GM21390 (cell line): ENCODE data around the gene ELOA.
"Not testable (repeated sequence)": the region's sequence is repeated elsewhere in the genome, so short reads cannot be mapped to it uniquely, and the experiment has no call there.

Experiments used
- ATAC-seq: cut with Tn5 transposase; IDR thresholded peaks from one replicate; pipeline ENCODE4 v1.9.1; 2021; ENCODE audit not compliant: unreplicated experiment

Gene ELOA

DNA sequence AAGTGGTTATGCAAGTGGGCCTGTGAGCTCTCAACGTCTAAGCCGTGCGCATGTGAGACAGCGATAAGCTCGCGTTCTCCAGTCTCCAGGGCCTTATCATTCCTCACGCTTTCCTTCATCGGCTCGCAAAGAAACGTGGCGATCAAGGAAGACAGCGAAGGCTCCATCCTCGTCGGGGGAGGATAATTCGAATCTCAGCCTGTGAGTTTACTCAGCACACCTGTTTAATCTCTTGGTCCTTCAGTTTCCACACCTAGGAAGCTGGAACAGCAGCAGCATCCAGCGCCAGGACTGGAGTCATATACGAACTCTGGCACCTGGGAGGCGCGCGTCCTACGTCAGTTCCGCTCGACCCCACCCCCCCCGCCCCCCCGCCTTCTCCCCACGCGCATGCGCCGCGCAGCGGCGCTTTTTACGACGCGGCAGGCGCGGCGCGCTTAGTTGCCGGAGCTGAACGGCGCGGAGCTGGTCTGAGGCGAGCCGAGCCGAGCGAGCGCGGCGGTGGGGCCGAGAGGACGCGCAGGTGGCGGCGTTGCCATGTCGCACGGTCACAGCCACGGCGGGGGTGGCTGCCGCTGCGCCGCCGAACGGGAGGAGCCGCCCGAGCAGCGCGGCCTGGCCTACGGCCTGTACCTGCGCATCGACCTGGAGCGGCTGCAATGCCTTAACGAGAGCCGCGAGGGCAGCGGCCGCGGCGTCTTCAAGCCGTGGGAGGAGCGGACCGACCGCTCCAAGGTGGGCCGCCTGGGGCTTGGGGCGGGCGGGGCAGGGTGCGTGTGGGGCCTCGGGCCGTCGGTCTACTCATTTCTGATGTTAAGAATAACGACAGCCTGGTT is 34.9 kb downstream of the ELOA start, which contains the start of gene PITHD1:
PITHD1 (plus strand) TSS at position 440 of the 836 bp plus-strand sequence; CDS start at position 538, 98 bp downstream.
- ATAC-seq: peak; percentile 71

GRCh38 chr1:23779826-23780371 is 36.6 kb downstream of the ELOA start:
- ATAC-seq: no peak

DNA sequence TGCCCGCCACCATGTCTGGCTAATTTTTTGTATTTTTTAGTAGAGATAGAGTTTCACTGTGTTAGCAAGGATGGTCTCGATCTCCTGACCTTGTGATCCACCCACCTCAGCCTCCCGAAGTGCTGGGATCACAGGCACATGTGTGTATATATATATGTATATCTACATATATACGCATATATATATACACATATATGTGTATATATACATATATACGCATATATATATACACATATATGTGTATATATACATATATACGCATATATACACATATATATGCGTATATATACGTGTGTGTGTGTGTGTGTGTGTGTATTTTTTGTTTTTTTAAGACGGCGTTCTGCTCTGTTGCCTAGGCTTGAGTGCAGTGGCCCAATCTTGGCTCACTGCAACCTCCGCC is 39.9 kb downstream of the ELOA start:
- ATAC-seq: not testable (repeated sequence)

GRCh38 chr1:23784846-23785245 is 41.6 kb downstream of the ELOA start:
- ATAC-seq: no peak

DNA sequence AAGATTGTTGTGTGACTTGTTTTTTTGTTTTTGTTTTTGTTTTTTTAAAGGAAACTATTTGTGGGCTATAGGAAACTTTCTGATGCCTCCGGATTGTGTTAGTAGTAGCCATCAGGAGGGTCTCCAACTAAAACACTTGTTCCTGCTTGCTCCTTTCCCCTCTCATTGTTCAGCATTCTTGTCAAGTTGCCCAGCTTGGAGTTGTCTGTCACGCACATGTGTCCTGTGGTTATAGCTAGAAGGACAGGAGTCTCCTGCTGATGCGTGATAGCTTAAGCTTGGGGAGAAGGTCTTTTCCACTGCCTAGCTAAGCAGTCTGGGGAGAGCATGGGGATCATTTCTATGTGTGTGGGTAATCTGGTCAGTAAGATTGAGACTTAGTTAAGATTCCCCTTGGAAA is 44.4 kb downstream of the ELOA start:
- ATAC-seq: no peak

DNA sequence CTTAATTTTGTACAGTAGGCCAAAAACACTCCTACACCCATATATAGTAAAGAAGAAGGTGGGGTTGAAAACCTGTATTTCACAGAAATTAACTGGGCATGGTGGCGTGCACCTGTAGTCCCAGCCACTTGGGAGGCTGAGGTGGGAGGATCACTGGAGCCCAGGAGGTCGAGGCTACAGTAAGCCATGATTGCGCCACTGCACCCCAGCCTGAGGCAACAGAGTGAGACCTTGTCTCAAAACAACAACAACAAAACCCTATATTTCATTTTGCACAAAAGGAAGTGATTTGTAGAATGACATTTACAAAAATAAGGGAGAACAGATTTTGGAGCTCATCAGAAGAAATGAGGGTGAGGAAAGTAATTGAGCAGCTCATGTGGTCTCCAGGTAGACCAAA is 45.4 kb downstream of the ELOA start:
- ATAC-seq: no peak

- peak; percentile 87 for ATAC-seq
These were observed 47.6 kb downstream of the ELOA start, which contains the start of gene LYPLA2 for GRCh38 chr1:23790696-23791515. LYPLA2 (plus strand) TSS chr1:23791145; CDS start chr1:23792683, 1,538 bp downstream.

- ATAC-seq: no peak
These were observed 48.3 kb downstream of the ELOA start for GRCh38 chr1:23791516-23792047.

DNA sequence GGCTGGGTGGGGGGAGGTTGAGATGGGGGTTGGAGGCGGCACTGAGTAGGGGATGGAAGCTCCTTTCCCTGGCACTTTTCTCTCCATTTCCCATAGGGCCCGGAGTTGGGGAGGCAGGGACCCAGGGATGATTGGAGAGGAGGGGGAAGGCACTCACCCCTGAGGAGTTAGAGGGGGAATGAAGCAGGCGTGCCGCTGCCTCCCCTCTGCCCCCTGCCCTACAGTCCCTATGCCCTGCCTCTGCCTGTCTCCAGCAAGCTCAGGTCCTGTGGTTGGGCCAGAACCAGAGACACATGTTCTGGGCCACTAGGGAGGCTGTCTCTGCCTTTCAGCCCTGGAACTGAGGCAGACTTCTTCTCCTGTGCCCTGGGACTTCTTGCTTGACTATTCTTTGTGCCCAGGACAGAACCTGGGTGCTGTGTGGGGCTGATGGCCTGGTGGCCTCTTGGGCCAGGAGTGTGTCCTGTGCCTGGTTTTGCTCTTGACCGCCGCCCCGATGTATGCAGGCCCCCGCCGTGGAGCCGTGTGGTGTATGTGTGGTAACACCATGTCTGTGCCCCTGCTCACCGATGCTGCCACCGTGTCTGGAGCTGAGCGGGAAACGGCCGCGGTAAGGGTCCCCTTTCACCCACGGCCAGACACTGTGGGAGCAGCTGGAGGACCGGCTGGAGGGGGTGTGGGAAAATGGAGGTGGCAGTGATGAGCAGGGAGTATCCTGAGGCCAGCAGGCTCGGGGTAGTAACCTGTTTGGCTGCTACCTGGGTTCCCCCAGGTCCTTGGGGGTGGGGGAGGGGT is 49.1 kb downstream of the ELOA start:
- ATAC-seq: no peak

- ATAC-seq: no peak
These were observed 49.9 kb downstream of the ELOA start for GRCh38 chr1:23793018-23793781.

DNA sequence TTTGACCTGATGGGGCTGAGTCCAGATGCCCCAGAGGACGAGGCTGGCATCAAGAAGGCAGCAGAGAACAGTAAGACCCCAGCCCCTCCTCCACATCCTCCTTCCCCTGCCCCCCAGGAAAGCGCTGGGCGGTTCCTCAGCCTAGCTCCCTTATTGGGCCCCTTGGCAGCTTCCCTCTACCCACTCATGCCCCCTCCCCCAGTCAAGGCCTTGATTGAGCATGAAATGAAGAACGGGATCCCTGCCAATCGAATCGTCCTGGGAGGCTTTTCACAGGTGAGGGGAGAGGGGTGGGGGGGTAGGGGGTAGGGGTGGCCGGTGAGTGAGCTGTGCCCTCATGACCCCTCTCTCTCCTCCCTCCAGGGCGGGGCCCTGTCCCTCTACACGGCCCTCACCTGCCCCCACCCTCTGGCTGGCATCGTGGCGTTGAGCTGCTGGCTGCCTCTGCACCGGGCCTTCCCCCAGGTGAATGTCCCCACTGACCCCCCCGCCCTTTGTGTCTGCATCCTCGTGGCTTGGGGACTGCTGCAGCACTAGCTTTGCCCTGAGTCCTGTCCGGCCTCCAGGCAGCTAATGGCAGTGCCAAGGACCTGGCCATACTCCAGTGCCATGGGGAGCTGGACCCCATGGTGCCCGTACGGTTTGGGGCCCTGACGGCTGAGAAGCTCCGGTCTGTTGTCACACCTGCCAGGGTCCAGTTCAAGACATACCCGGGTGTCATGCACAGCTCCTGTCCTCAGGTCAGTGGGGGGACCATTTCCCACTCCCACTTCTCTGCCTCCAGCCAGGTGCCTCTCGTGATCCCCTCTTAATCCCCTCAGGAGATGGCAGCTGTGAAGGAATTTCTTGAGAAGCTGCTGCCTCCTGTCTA is 50.8 kb downstream of the ELOA start:
- ATAC-seq: no peak

GRCh38 chr1:23794732-23795182 is 51.5 kb downstream of the ELOA start:
- ATAC-seq: not testable (repeated sequence)

- ATAC-seq: no peak
These were observed 52.6 kb downstream of the ELOA start for GRCh38 chr1:23795676-23796465.

DNA sequence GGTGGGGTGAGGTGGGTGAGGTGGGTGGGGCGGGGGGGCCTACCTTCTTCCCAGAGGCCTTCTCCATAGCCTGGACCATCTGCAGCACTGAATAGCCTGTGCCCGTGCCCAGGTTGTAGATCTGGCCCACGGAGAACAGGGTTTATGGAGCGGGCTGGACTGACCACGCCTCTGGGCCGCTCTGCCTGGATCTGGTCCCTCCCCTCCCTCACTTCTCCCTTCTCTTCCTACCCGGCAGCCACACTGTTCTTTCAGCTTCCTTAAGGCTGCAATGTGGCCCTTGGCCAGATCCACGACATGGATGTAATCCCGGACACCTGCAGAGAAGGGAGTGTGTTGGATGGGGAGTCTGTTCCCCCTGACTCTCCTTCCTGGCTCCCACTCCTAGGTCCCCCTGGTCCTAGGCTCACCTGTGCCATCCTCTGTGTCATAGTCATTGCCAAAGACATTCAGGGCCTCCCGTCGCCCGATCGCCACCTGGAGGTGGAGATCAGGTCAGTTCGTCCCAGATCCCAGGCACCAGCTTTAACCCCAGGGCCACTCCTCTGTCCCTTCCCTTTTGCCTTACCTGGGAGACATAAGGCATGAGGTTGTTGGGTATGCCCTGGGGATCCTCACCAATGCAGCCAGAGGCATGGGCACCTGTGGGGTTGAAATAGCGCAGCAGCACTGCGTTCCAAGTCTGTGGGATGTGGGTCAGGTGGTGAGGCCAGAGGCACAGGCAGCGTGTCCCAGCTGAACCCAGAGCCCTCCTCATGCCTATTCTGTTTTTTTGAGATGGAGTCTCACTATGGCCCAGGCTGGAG is 53.4 kb downstream of the ELOA start:
- no peak for ATAC-seq

DNA sequence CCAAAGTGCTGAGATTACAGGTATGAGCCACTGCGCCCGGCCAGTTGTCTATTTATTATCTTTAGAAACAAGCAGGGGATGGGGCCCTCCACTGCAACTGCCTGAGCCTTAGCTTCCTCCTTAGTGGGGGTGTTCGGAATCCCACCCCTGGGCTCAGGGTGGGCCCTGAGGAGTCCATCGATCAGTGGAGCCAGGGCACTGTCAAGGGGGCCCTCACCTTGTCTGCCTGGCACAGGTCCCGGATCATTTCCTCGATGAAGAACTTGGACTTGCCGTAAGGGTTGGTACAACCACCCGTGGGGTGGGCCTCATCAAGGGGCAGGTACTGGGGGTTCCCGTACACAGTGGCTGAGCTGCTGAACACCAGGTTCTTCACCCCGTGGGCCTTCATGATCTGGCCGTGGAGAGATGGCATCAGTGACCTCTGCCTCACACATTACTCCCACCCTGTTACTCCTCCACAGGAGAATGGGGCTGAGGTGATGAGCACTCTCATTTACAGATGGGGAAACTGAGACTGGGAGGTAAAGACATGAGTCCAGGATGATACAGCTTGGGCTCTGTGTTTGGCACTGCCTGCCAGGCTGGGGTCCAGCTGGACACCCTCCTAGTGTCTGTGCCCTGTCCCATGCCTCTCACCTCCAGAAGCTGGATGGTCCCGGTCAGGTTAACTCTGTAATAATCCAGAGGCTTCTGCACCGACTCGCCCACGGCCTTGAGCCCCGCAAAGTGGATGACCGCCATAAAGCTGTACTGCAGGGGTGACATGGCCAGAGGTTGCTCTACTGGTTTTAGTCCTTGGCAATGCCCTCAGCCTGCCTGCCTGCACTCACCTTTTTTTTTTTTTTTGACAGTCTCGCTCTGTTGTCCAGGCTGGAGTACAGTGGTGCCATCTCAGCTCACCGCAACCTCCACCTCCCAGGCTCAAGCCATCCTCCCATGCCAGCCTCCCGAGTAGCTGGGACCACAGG is 54.5 kb downstream of the ELOA start:
- ATAC-seq: no peak

DNA sequence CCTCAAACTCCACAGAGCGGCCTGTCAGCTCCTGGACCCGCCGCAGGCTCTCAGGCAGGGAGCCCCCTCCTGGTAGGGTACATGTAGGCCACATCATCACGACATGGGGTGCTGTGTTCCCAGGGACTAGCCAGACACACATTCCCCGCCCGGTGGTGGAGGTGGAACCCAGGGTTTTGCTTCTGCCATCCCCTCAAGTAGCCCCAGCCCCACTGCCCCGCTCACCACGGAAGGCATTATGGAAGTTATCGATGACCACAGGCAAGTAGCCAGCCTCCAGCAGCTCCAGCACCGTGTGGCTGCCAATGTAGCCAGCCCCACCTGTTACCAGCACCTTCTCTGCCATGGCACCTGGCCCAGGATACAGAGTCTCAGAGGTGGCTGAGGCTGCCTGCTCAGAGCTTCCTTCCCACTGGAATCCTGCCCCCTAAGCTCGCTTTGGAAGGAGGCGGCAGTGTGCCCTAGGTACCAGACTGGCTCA is 55.4 kb downstream of the ELOA start:
- ATAC-seq: no peak
